GM21576 (cell line): ENCODE data around the gene SOHLH1.

Experiments used
- ATAC-seq: cut with Tn5 transposase; IDR thresholded peaks from one replicate; pipeline ENCODE4 v1.9.1; 2021; ENCODE audit warnings: mild to moderate bottlenecking, moderate library complexity; ENCODE audit not compliant: unreplicated experiment

Gene SOHLH1

GRCh38 chr9:135699440-135699839 lies at the start of gene SOHLH1:
Gene SOHLH1, minus strand, starts transcription at chr9:135699481. Its CDS starts 14 bp downstream, at chr9:135699467.
- no peak for ATAC-seq

DNA sequence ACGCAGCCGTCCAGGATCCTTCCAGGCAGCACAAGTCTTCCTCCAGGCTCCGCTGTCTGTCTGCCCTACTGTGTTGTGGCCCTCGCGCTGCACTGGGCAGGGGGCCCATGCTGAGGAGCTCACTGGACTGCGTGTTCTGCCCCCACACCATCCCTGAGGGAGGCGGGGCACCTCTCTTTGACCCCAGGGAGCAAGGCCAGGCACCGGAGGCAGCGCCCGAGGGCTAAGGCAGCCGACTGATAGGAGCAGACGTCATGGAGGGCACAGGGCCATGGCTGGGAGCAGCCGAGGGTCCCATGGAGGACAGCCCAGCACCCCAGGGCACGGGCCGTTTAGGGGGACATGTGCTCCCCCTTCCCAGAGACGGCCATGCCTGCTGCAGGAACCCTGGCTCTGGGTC lies 49.4 kb upstream of the SOHLH1 start:
- ATAC-seq, result no peak

GRCh38 chr9:135747311-135747710 lies 48.0 kb upstream of the SOHLH1 start:
- no peak for ATAC-seq

GRCh38 chr9:135746565-135746964 lies 47.3 kb upstream of the SOHLH1 start:
- ATAC-seq, result no peak

GRCh38 chr9:135745686-135746324 lies 46.5 kb upstream of the SOHLH1 start:
- no peak for ATAC-seq

DNA sequence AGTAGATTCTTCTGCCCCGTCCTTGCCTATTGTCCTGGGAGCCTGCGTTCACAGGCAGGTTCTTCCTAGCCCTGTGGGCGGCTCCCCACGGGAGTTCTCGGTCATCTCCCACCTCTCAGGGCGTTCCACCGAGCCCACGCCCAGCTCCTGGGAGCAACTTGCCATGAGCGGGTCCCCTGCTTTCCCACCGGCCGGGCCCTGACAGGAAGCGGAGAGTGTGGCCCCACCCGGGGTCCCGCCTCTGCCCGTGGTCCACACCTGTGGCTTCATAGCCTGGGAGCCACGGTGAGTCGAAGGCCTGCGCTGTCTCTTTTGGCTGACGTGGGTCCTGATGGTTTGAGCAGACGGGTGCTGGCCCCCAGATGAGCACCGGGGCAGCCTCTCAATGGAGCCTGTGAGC lies 45.9 kb upstream of the SOHLH1 start:
- ATAC-seq, result no peak

GRCh38 chr9:135744333-135745070 lies 45.2 kb upstream of the SOHLH1 start:
- ATAC-seq, result no peak

DNA sequence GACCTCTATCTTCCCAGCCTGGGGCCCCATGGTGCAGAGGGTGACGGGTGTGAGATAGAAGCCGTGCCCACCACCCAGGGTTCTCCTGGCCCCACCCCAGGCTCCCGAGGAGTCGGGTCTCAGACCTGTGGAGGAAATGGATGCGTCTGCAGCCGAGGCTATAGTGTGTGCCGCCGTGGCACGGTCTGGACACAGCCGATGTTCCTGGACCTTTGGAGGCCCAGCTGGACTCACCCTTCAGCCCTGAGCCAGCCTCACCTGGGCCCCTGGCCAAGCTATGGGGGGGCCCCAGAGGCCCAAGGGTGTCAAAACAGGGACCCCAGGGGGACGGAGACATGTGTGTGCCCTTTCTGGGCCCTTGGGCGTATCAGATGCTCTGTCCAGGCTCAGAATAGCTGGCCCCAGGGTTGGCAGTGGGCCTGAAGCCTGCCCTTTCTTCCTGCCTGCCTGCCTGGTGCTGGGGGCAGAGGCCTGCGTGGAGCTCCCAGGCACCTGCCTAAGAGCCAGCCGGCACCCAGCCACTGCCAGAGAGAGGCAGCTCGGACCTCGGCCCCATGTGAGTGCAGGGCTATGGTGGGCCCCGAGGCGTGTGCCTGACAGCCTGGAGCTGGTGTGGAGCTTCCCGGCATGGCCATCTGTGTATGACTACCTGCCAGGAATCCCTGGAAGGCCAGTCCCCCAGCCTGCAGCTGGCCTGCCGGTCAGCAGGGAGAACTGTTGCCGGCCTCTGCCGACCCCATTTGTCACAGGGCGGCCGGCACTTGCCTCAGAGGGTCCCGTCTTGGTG lies 44.5 kb upstream of the SOHLH1 start:
- ATAC-seq, result no peak

DNA sequence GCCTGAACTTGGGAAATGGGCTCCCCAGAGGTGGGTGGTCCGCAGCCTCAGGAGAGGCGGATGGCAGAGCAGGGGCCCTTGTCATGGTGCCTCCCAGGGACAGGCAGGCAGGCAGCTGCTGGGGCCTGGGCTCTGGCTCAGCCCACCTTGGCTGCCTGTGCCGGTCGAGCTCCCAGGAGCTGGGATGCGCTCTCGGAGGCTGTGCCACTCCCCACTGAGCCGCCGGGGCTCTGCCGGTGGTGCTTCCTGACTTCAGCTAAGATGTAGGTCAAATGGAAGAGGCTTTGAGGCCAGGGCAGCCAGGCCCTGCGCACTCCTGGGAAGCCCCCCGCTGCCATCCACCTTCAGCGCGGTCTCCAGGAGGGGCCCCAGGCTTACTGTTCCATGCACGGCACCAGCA lies 43.7 kb upstream of the SOHLH1 start:
- no peak for ATAC-seq

DNA sequence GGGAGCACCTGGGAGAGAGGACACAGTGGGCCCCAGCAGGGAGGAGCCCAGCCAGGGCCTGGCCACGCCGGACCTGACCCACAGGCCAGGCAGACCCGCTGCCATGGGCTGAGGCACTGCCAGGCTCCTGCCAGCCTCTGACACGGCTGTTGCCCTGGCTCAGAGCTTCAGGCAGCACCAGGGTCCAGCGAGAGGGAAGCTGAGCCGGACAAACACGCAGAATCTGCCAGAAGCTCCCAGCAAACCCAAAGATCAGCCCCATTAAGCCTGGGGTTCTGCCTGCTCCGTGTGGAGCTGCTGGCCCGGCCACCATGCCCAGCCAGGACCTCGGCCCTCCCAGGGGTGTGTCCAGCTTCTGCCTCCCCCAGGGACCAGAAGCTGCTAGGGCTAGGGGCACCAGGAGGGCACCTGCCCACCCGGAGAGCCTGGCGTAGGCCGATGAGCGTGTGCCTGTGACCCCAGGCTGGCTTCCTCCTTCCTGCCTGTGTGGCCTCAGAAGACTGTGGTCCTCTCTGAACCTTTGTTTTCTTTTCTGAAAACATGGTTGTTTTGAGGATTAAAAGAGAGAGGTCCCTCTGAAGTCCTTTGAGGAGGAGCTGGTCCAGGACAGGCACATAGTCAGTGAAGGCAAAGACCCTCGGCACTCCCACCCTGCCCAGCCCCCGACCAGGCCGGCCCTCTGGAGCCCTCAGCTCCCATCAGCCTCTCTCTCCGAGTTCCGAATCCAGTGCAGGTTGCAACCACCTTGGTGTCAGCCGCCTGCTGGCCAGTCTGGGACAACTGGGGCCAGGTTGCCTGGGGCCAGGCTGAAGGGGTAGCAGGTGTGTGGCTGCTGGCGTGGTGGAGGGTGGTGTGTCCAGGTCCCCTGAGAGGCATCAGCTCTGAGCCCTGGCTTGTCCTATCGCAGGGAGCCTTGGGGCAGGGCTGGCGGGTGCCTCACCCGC lies 42.3 kb upstream of the SOHLH1 start:
- ATAC-seq, result no peak

DNA sequence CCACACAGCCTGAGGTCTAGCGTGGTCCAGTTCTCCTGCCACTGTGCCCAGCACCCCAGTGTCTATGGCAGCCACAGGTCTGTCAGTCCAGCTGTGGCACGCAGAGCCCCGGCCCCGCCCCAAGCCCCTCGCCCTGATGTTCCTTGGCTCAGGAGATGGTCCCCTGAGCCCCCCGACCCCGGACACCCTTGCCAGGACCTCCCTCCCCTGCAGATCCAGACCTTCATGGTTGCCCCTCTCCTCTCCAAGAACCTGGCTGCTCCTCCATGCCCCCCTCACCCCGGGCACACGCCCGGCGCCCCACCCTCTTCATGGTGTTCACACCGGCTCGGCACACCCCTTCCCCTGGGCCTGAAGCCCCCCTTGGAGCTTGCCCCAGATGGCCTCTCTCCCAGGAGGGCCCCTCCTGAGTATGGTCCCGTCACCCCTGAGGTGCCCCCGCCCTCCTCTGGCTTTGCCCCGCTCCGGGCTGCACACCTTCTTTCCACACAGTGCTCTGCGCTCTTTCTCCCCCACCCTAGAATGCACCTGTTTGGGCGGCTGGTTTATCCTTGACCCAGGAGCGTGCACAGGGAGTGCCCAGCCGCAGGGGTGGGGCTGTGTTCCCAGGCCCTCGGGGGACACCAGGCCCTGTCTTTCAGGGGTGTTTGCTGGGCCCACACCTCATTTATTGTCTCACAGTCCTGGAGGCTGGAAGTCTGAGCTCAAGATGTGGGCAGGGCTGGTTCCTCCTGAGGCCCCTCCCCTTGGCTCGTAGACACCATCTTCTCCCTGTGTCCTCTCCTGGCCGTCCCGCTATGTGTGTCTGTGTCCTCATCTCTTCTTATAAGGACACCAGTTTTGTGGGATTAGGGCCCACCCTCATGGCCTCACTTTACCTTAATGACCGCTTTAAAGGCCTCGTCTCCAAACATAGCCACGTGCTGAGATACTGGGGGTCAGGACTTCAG lies 40.3 kb upstream of the SOHLH1 start:
- ATAC-seq, result no peak

- ATAC-seq, result no peak
Measured at GRCh38 chr9:135737840-135738521, 38.7 kb upstream of the SOHLH1 start.

GRCh38 chr9:135736979-135737839 lies 37.9 kb upstream of the SOHLH1 start:
- no peak for ATAC-seq

- ATAC-seq, result no peak
Measured at GRCh38 chr9:135736272-135736978, 37.1 kb upstream of the SOHLH1 start.

DNA sequence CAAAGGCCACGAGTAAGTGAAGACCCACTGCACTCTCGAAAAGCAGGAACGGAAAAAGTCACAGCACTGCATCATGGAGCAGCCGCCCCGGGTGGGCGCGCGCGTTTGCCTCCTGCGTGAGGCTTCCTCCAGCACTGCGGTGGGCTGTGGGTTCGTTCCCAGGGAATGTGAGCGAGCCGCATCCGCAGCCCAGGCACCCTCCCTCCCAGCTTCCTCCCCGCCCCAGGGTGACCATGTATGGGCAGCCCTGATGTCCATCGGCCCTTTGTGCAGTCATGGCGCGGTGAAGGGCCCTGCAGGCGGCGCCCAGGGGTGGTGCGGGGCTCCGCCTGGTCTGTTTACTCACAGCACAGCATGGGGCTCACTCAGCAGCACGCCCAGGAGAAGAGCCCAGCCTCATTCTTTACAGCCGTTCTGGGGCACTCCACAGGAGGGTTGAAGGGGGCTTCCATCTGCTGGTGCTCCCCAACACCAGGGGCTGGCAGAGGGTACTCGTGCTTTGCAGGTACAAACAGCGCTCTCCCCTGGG lies 35.4 kb upstream of the SOHLH1 start:
- no peak for ATAC-seq

DNA sequence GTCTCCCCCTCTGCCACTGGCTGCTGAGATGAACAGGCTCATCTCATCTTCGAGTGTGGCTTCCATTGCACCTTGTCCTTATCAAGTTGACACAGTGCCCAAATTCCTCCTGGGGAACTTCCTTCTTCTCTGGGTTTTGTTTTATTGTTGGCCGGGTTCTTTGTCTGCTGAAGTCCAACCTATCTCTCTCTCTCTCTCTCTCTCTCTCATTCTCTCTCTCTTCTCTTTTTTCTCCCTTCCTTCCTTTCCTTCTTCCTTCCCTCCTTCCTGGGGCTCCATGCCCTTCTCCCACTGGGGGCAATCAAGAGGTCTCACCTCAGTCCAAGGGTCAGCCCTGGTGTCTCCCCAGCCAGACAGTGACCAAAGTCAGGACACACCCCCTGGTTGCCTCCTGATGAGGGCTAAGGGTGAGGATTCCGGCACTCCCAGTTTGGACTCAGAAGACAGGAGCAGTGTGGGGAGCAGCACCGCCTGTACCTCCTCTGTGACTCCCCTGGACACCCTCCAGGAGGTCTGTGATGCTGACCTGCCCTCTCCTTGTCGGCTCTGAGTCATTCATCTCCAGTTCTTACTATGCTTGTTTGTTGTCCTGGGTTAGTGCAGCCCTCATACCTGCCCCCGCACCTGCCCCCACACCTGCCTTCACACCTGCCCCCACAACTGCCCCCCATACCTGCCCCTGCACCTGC lies 33.4 kb upstream of the SOHLH1 start:
- no peak for ATAC-seq

GRCh38 chr9:135731454-135731853 lies 32.2 kb upstream of the SOHLH1 start:
- no peak for ATAC-seq
